ENCODE data around the gene LCE3A.

- TF ChIP-seq CTCF (IDR thresholded peaks at IDR 0.05) (no peak), POLR2A (IDR thresholded peaks at IDR 0.05) (no peak), EP300 (IDR thresholded peaks at IDR 0.05) (no peak), POLR2AphosphoS5 (IDR thresholded peaks at IDR 0.05) (no peak)
These were observed 37.3 kb downstream of the LCE3A start for GRCh38 chr1:152585586-152585985.

All from sigmoid colon (tissue), 4 donors.